GM18502 (cell line): ENCODE data around the gene MGP.

Experiments used
- ATAC-seq: cut with Tn5 transposase; IDR thresholded peaks from one replicate; pipeline ENCODE4 v1.9.1; 2021; ENCODE audit warnings: mild to moderate bottlenecking; ENCODE audit not compliant: unreplicated experiment, poor library complexity

MGP gene

DNA sequence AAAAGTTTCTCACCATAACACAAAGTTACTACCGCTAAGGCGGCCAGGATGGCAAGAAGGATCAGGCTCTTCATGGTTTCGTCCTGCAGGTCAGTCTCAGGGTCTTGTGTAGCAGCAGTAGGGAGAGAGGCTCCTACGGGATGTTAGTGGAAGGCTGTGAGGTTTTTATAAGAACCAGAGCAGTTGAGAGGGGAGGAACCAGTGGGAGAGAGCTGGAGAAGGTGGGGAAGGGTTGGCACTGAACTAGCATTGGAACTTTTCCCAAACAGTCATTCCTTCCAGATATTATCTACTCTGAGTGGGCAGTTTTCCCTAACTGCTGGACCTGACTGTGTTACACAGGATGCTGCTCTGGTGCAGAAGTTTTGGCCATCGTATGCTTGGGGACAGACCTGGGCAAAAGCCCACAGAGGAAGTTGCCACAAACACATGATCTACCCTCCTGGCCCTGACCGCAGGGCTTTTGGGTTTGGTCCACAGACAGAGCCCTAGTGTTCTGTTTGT lies at the start of gene MGP:
Gene MGP, minus strand, starts transcription at position 137 of the 504 bp plus-strand sequence. Its CDS starts 63 bp downstream, at position 74.
- ATAC-seq: no peak

DNA sequence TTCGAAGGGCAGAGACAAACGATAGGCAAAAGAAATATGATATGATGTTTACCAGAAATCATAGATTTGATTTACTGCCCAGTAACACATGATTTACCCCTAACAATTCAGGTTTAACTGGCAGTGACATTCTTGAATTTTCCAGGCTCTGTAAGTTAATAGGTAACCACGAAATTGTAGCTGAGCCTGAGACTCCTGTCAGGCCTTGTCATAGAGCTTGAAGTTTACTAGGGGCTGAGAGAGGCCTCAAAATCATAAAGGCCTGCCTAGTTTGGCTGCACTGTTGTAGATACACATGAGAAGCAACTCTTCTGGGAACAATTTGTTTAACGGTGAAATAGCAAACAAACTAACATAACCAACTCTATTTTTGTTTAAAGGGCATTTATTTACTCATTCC lies 49.4 kb upstream of the MGP start:
- no peak for ATAC-seq

DNA sequence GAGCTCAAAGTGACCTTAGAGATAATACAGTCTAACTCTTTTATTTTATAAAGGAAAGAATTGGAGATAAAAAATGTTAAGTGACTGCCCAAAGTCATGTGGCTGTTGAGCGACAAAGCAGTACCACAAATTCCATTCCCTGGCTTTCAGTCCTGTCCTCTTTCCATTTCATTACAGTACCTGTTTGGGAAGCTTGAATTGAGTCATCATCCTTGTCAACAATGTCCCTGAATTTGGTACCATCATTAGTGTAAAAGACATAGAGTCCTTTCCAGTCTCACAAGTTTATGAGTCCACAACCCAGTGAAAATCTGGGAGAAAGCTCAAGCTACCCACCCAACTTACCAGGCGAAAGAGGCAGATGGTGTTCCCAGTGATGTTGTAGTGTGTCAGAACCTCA lies 48.9 kb upstream of the MGP start:
- no peak for ATAC-seq

GRCh38 chr12:14931791-14932560 lies 46.3 kb upstream of the MGP start:
- ATAC-seq: no peak

- ATAC-seq: no peak
Measured at GRCh38 chr12:14931359-14931758, 45.7 kb upstream of the MGP start.

- no peak for ATAC-seq
Measured at GRCh38 chr12:14930299-14930698, 44.6 kb upstream of the MGP start.

DNA sequence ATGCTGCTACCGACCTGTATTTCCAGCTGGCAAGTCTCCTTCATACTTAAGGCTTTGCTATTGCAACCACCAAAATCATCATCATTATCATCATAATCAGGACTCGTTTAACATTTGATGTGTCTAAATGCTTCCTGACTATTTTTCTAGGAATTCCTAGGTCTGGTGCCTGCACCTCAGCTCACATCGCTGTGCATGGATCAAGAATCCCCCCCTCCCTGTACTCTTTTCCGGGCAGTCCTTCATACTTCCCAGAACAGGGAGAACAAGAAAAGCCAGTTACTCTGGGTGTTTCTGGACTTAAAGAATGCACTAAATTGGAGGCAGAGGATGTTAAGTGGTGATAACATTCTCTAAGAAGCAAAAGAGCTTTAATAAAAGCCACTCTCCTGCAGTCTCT lies 43.3 kb upstream of the MGP start:
- ATAC-seq: no peak

DNA sequence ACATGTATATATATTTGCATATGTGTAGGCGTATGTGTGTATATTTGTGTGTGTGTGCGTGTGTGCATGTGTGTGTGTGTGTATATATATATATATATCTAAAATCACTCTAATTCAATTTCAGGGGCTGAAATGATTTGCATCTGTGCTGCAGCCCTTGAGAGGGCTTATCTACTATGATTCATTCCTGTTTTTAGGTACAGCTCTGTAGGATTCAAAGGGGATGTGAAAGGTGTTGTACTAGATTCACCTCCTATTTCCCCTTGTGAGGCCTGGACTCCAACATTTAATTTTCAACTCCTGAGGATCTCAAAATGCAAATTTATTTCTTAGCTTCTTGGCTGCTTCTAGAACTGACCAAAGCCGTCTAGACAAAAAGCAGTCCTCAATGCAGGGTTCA lies 41.6 kb upstream of the MGP start:
- ATAC-seq: peak; percentile 63

DNA sequence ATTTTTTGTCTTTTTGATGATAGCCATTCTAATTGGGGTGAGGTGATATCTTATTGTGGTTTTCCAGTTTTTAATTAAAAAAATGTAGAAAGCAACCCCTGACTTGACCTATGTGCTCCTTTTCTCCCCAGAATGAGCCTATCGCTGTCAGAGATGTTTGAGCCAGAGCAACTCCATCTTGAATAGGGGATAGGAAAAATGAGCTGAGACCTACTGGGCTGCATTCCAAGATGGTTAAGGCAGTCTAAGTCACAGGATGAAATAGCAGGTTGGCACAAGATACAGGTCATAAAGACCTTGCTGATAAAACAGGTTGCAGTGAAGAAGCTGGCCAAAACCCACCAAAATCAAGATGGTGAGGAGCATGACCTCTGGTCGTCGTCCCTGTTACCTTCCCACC lies 38.9 kb upstream of the MGP start:
- no peak for ATAC-seq

GRCh38 chr12:14923944-14924343 lies 38.3 kb upstream of the MGP start:
- no peak for ATAC-seq

DNA sequence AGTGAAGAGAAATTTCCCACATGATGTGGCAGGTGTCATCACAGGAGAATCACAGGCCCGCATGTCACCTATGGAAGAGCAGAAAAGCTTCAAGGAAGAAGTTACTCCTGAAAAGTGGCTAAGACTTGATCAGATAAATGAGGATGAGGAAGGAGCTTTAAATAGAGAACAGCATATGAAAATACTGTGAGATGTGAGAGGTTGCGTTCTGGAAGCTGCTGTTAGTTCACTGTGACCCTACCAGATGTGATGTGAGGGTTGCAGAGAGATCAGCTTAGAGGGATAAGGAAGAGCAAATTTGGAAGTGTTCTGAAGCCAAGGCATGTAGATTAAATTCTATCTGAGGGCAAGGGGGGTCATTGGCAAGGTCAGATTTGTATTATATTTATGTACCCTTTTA lies 35.6 kb upstream of the MGP start:
- peak; percentile 71 for ATAC-seq

DNA sequence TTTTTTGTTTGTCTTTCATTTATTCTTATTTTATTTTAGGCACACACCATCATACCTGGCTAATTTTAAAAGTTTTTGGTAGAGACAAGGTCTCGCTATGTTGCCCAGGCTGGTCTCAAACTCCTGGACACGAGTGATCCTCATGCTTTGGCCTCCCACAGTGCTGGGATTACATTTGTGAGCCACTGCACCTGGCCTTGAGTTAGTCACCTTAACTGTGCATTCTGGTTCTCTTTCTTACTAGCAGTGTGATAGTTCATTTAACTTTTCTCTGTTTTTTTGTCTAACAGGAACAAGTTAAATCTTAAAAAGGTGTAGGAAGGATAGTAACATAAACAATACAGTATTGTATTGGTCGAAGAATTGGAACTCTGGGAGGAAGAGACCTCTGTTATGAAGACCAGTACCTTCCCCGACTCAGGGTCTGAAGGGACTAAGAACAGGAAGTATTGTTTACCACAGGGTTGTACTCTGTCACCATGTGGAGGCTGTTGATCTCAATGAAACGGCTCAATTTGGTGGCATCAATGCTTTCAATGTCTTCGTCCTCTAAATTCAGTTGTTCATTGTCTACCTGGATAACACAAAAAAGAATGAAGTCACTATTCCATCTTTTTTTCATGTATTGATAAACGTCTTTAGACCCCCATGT lies 34.9 kb upstream of the MGP start:
- peak; percentile 79 for ATAC-seq

- ATAC-seq: no peak
Measured at GRCh38 chr12:14919455-14919854, 33.8 kb upstream of the MGP start.

DNA sequence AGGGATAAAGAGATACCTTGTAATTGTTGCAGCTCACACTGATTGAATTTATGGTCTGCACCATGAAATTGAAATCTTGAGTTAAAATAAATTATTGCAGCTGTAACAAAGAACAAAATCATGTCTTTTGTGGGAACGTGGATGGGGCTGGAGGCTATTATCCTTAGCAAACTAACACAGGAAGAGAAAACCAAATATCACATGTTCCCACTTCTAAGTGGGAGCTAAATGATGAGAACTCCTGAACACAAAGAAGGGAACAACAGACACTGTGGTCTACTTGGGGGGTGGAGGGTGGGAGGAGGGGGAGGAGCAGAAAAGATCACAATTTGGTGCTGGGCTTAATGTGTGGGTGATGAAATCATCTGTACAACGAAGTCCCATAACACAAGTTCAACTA lies 30.1 kb upstream of the MGP start:
- no peak for ATAC-seq

DNA sequence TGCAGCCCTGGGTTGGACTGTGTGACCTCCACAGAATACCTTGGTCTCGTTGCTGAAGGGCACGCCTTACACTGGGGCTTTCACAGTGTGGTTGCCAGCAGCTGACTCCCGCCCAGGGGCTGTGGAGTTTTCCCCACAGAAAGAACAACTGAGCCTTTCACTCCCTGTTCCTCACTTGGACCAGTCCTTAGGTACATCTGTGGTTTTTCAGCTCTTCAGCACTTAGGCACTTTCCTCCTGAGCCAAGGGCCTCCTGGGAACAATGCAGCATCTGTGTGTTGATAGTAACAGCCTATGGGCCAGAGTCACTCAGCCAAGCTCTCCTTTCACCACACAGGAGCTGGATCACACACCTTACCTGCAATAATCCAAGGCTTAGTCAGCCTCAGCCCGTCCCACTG lies 27.7 kb upstream of the MGP start:
- no peak for ATAC-seq

DNA sequence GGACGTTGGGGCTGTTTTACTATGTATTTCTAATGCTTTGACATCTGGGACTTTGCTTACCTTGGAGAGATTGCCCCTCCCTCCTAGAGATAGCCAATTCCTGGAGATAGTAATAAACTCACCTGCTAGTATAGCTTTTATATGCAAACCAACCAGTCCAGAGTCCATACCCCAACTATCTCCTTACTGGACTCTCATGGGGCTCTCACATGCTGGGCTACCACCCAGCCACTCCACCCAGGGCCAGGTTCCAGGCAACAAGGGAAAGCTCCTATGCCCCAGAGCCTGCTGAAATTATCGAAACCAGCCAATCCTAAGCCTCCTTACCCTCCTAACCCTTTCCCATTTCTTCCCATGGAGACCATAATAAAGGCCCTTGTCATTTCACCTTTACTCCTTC lies 25.5 kb upstream of the MGP start:
- ATAC-seq: no peak

DNA sequence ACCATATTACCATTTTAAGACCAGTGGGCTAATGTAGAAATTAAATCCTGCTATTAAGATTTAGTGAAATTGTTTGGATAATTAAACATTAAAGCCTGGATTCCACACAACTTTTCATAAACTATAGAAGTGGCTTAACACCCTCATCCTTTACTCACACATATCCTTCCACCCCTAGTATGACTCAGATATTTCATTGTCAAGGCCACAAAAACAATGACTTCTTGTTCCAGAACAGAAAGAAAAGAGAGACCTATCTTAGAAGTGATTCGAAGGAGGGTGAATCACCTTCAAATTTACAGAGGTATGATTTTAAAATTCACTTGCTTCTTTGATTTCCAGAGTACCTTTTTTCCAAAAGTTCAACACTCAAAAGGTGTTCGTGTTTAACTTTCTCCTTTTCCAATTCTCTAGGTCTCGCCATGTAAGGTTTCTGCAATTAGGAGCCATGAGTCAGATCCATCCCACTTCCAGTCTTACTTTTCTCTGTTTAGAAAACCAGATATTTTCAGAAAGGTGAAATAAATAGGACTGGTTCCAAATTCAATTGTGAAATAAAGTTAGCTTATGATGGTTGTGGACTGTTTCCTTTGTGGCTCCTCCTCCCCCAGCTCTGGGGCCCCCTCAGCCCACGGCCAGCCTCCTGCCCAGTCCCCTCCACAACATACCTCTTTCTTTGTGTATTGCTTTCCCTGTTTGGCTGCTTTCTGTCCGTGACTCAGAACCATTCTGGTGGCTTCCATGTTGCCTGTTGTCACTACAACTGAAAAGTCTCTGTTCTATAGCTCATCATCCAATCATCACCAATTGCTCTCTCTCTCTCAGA lies 24.6 kb upstream of the MGP start:
- ATAC-seq: no peak

GRCh38 chr12:14907953-14908352 lies 22.3 kb upstream of the MGP start:
- no peak for ATAC-seq

DNA sequence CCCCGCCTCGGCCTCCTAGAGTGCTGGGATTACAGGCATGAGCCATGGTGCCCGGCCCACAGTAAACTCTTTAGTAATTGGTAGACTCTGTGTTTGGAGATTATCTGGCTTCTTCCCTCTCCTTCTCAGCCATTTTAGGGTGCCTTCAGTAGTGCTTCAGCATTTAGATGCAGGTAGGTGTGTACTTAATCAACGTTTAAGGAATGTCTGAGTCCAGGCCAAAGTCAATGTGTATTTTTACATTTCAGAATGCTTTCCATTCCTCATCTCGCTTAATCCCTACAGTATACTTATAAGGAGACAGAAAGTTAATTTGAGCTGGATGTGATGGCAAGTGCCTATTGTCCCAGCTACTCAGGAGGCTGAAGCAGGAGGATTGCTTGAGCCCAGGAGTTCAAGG lies 20.5 kb upstream of the MGP start:
- no peak for ATAC-seq

GRCh38 chr12:14905269-14906004 lies 19.8 kb upstream of the MGP start:
- ATAC-seq: no peak
